Parathyroid adenoma (tissue), 2 donors: ENCODE results near the gene CELSR1.

Experiments
- H2AFZ ChIP-seq: fragments of 300-600 bp; sonication (generic); one replicate; pipeline ENCODE4 v1.7.0; 2017; ENCODE audit warnings: antibody characterized with exemption, mild to moderate bottlenecking
- H3K27ac ChIP-seq: fragments of 300-600 bp; sonication (generic); one replicate; pipeline ENCODE4 v1.7.0; 2017
- H3K27me3 ChIP-seq: fragments of 300-600 bp; sonication (generic); one replicate; pipeline ENCODE4 v1.7.0; 2017; ENCODE audit warnings: low read length; ENCODE audit not compliant: control insufficient read depth, insufficient read depth
- H3K36me3 ChIP-seq: fragments of 300-600 bp; sonication (generic); one replicate; pipeline ENCODE4 v1.7.0; 2017; ENCODE audit warnings: low read length; ENCODE audit not compliant: control insufficient read depth, insufficient read depth
- H3K4me1 ChIP-seq: fragments of 300-600 bp; sonication (generic); one replicate; pipeline ENCODE4 v1.7.0; 2017; ENCODE audit warnings: control low read depth
- H3K4me2 ChIP-seq: fragments of 300-600 bp; sonication (generic); one replicate; pipeline ENCODE4 v1.7.0; 2017; ENCODE audit warnings: low read length
- H3K4me3 ChIP-seq: fragments of 300-600 bp; sonication (generic); one replicate; pipeline ENCODE4 v1.7.0; 2017; ENCODE audit warnings: low read depth, low read length
- H3K79me2 ChIP-seq: fragments of 300-600 bp; sonication (generic); one replicate; pipeline ENCODE4 v1.7.0; 2017; ENCODE audit warnings: control low read depth
- H3K9ac ChIP-seq: fragments of 300-600 bp; sonication (generic); one replicate; pipeline ENCODE4 v1.7.0; 2017; ENCODE audit warnings: mild to moderate bottlenecking
- H3K9me3 ChIP-seq: fragments of 300-600 bp; sonication (generic); one replicate; pipeline ENCODE4 v1.7.0; 2017; ENCODE audit warnings: low read length; ENCODE audit not compliant: control insufficient read depth
- CTCF ChIP-seq: fragments of 300-600 bp; sonication (generic); IDR thresholded peaks from one replicate; pipeline ENCODE4 v1.7.0; 2017; ENCODE audit warnings: antibody characterized with exemption, mild to moderate bottlenecking
- donor health status: primary hyperparathyroidism.

Gene CELSR1

GRCh38 chr22:46351767-46352166 lies 185.7 kb downstream of the CELSR1 start:
- Histone ChIP-seq H3K36me3 (no peaks in the 10 kb centered on the region), H3K79me2 (no peaks in the 10 kb centered on the region), H3K9me3 (no peaks in the 10 kb centered on the region), H3K4me1 (no peaks in the 10 kb centered on the region), H3K4me2 (no peak overlapping the region), H3K27me3 (no peaks in the 10 kb centered on the region), H3K27ac (no peak overlapping the region), H2AFZ (no peak overlapping the region), H3K4me3 (no peak overlapping the region), H3K9ac (no peak overlapping the region)
- TF ChIP-seq CTCF, result no peak

GRCh38 chr22:46351131-46351735 lies 186.2 kb downstream of the CELSR1 start:
- Histone ChIP-seq H3K4me1 (no peaks in the 10 kb centered on the region), H3K27me3 (no peaks in the 10 kb centered on the region), H3K4me2 (no peak overlapping the region), H3K79me2 (peaks cover 4% of the 10 kb centered on the region), H3K9ac (no peak overlapping the region), H3K27ac (no peak overlapping the region), H3K9me3 (no peaks in the 10 kb centered on the region), H3K36me3 (no peaks in the 10 kb centered on the region), H3K4me3 (no peak overlapping the region), H2AFZ (no peak overlapping the region)
- TF ChIP-seq CTCF, result no peak

- Histone ChIP-seq H3K79me2 (peaks cover 4% of the 10 kb centered on the region), H3K4me3 (no peak overlapping the region), H3K27me3 (no peaks in the 10 kb centered on the region), H3K36me3 (no peaks in the 10 kb centered on the region), H3K27ac (no peak overlapping the region), H3K9ac (no peak overlapping the region), H3K4me1 (no peaks in the 10 kb centered on the region), H3K9me3 (no peaks in the 10 kb centered on the region), H2AFZ (no peak overlapping the region), H3K4me2 (no peak overlapping the region)
- no peak for TF ChIP-seq CTCF
Observed at GRCh38 chr22:46350646-46351045, 186.8 kb downstream of the CELSR1 start.

- H2AFZ ChIP-seq, result no peak overlapping the region
- H3K9ac ChIP-seq, result no peak overlapping the region
- no peaks in the 10 kb centered on the region for H3K4me1 ChIP-seq
- no peak overlapping the region for H3K4me3 ChIP-seq
- no peak for TF ChIP-seq CTCF
- peaks cover 4% of the 10 kb centered on the region for H3K79me2 ChIP-seq
- no peak overlapping the region for H3K4me2 ChIP-seq
- no peaks in the 10 kb centered on the region for H3K36me3 ChIP-seq
- no peaks in the 10 kb centered on the region for H3K9me3 ChIP-seq
- no peaks in the 10 kb centered on the region for H3K27me3 ChIP-seq
- no peak overlapping the region for H3K27ac ChIP-seq
Observed at GRCh38 chr22:46350121-46350520, 187.3 kb downstream of the CELSR1 start.

GRCh38 chr22:46349681-46350080 lies 187.7 kb downstream of the CELSR1 start:
- Histone ChIP-seq H3K79me2 (peaks cover 4% of the 10 kb centered on the region), H3K4me1 (no peaks in the 10 kb centered on the region), H3K27me3 (no peaks in the 10 kb centered on the region), H3K4me3 (no peak overlapping the region), H3K9me3 (no peaks in the 10 kb centered on the region), H3K4me2 (no peak overlapping the region), H3K9ac (no peak overlapping the region), H3K27ac (no peak overlapping the region), H2AFZ (no peak overlapping the region), H3K36me3 (no peaks in the 10 kb centered on the region)
- TF ChIP-seq CTCF, result no peak
